Kidney (tissue), 14 donors: ENCODE results near the gene SIVA1. TPM values are rescaled to one million over a fixed set of nuclear protein-coding genes. Genes with fewer than 3 reads are reported as not detected.

Experiments used
- DNase-seq, 5 donors: peaks; one replicate each; pipeline ENCODE4 v3.0.0-alpha.2; 2013 to 2020
- FAIRE-seq: peaks from 2 replicates; lab custom pipeline; 2012; peaks lifted over from hg19 to GRCh38; lab: Jason Lieb, UNC
- H3K27ac ChIP-seq, 2 donors: one replicate each; pipeline ENCODE4 v1.7.0; 2013; ENCODE audit warnings: low read depth in 2 of 2, low read length in 2 of 2, inconsistent platforms in 1 of 2
- H3K27me3 ChIP-seq: one replicate; pipeline ENCODE4 v1.7.1; 2013; ENCODE audit warnings: low read length, inconsistent platforms; ENCODE audit not compliant: control insufficient read depth, insufficient read depth
- H3K36me3 ChIP-seq, 3 donors: one replicate each; pipeline versions ENCODE4 v1.7.0 to v1.7.1; 2013; ENCODE audit warnings: low read length in 3 of 3, control low read depth in 1 of 3, inconsistent platforms in 1 of 3; ENCODE audit not compliant: insufficient read depth in 3 of 3, control insufficient read depth in 2 of 3
- H3K4me1 ChIP-seq, 3 donors: one replicate each; pipeline versions ENCODE4 v1.7.0 to v1.7.1; 2013; ENCODE audit warnings: low read length in 3 of 3, inconsistent platforms in 1 of 3, low read depth in 1 of 3; ENCODE audit not compliant: control insufficient read depth in 2 of 3, insufficient read depth in 2 of 3
- H3K4me3 ChIP-seq, 3 donors: one replicate each; pipeline versions ENCODE4 v1.7.0 to v1.8.1; 2013; ENCODE audit warnings: low read length in 3 of 3, control low read depth in 1 of 3, inconsistent platforms in 1 of 3
- H3K9ac ChIP-seq, 3 donors: one replicate each; pipeline versions ENCODE4 v1.7.0 to v1.7.1; 2013; ENCODE audit warnings: low read length in 3 of 3, control low read depth in 1 of 3, inconsistent platforms in 1 of 3
- H3K9me3 ChIP-seq, 3 donors: one replicate each; pipeline versions ENCODE4 v1.7.0 to v1.7.1; 2013; ENCODE audit warnings: low read length in 3 of 3, control low read depth in 1 of 3, inconsistent platforms in 1 of 3; ENCODE audit not compliant: control insufficient read depth in 2 of 3, insufficient read depth in 1 of 3
- CTCF ChIP-seq: IDR thresholded peaks from 3 replicates; pipeline ENCODE4 v1.5.1; 2012; ENCODE audit warnings: mild to moderate bottlenecking, moderate library complexity, borderline replicate concordance; ENCODE audit not compliant: insufficient read depth; ENCODE audit errors: extremely low read depth
- intact Hi-C: fragments of 100-400 bp; cut with DNase I; formaldehyde crosslinking; loops from one replicate; pipeline ENCODE4 v1.11.1; 2022
- polyA plus RNA-seq: library from polyadenylated mRNA; stranded (reverse); fragments of 350-450 nt; fragmentation: Illumina TruSeq; extraction: RNeasy Lipid Tissue Mini Kit (QIAGEN cat#74804); gene quantifications from one replicate; pipeline ENCODE4 v1.2.3, GENCODE V29; 2014; ENCODE audit warnings: low read depth, low replicate concordance; ENCODE audit not compliant: insufficient read depth
- total RNA-seq: library from RNA; stranded (reverse); fragmentation: NEBNext Ultra II Directional; extraction: Animal tissue kit (Norgen Biotek cat#: 25700); gene quantifications from one replicate; pipeline ENCODE4 v1.2.1, GENCODE V29; 2021
- donor health status: control.
- donor health status: control.
- donor health status: control.
- donor health status: control.
- donor health status: control.
- donor health status: DM: yes; HTN: yes; CAD: no.
- donor health status: Normal renal cell carcinoma (clear cell type).

Gene SIVA1
- total and polyA plus RNA-seq, 2 donors from 2014 or later: 65.7 to 124 TPM

- H3K9ac ChIP-seq: no peak overlapping the region
- no peak overlapping the region for H3K4me3 ChIP-seq
- no peak overlapping the region for H3K27ac ChIP-seq
- no peak for TF ChIP-seq CTCF
- peaks cover 2 to 11% (median 4%) of the 10 kb centered on the region in 3 donors for H3K36me3 ChIP-seq
- no peak for FAIRE-seq
- peaks cover 0 to 6% (median 3%) of the 10 kb centered on the region in 3 donors for H3K4me1 ChIP-seq
- no peaks in the 10 kb centered on the region for H3K27me3 ChIP-seq
- intact Hi-C loops: no loop called here
- DNase-seq: no peak
- no peaks in the 10 kb centered on the region for H3K9me3 ChIP-seq
Measured at GRCh38 chr14:104712881-104713734, 39.8 kb upstream of the SIVA1 start.

GRCh38 chr14:104714066-104714465 is 38.9 kb upstream of the SIVA1 start:
- Histone ChIP-seq H3K4me1 (peaks cover 0 to 6% (median 3%) of the 10 kb centered on the region in 3 donors), H3K9ac (no peak overlapping the region), H3K36me3 (peaks cover 2 to 11% (median 4%) of the 10 kb centered on the region in 3 donors), H3K27me3 (no peaks in the 10 kb centered on the region), H3K4me3 (no peak overlapping the region), H3K9me3 (no peaks in the 10 kb centered on the region), H3K27ac (no peak overlapping the region)
- no peak for TF ChIP-seq CTCF
- intact Hi-C loops: no loop called here
- FAIRE-seq: no peak
- DNase-seq: no peak

GRCh38 chr14:104714681-104715080 is 38.3 kb upstream of the SIVA1 start:
- Histone ChIP-seq H3K9ac (no peak overlapping the region), H3K36me3 (peaks cover 2 to 11% (median 4%) of the 10 kb centered on the region in 3 donors), H3K9me3 (no peaks in the 10 kb centered on the region), H3K27ac (no peak overlapping the region), H3K4me1 (peaks cover 0 to 6% (median 3%) of the 10 kb centered on the region in 3 donors), H3K4me3 (no peak overlapping the region), H3K27me3 (no peaks in the 10 kb centered on the region)
- DNase-seq: no peak
- no peak for FAIRE-seq
- intact Hi-C loops: no loop called here
- TF ChIP-seq CTCF: no peak
